Measurements from ENCODE around the gene FOXL3. TPM values are rescaled to one million over a fixed set of nuclear protein-coding genes. Genes with fewer than 3 reads are reported as not detected.

The FOXL3 gene
- total RNA-seq, 1 donor from 2014 or later = not detected

DNA sequence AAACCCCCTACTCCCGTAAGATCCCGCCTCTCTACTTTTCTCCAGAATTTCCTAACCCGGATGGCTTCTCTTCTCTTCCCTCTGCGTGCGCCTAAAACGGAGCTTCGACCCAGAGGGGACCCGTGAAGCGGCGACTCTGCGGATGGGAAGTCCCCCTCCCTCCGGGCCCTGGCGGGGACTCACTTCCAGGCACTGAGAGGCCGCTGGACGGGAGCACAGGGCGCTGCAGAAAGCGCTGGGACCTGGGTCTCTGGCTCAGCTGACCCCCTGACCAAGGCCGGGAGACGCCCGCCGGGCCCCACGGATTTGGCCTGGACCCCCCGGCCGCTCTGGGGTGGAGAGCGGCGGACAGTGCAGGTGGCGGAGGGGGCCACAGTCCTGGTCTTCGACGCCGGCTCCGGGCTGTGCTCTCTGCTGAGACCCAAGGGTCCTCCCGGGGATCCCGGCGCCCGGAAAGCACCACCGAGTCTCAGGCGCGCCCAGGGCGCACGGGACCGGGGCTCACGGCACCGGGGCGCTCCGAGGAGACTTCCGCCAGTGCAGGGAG lies 688 bp upstream of the FOXL3 start:
- TF ChIP-seq, protein P1, sequence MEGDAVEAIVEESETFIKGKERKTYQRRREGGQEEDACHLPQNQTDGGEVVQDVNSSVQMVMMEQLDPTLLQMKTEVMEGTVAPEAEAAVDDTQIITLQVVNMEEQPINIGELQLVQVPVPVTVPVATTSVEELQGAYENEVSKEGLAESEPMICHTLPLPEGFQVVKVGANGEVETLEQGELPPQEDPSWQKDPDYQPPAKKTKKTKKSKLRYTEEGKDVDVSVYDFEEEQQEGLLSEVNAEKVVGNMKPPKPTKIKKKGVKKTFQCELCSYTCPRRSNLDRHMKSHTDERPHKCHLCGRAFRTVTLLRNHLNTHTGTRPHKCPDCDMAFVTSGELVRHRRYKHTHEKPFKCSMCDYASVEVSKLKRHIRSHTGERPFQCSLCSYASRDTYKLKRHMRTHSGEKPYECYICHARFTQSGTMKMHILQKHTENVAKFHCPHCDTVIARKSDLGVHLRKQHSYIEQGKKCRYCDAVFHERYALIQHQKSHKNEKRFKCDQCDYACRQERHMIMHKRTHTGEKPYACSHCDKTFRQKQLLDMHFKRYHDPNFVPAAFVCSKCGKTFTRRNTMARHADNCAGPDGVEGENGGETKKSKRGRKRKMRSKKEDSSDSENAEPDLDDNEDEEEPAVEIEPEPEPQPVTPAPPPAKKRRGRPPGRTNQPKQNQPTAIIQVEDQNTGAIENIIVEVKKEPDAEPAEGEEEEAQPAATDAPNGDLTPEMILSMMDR (IDR thresholded peaks at IDR 0.05) = no peak
- Histone ChIP-seq H3K27ac (no peak overlapping the region), H3K27me3 (peaks cover 51% of the 10 kb centered on the region), H3K4me3 (no peak overlapping the region), H3K9me3 (no peaks in the 10 kb centered on the region), H3K36me3 (no peaks in the 10 kb centered on the region), H3K4me1 (no peaks in the 10 kb centered on the region)
- peak; percentile 40 for DNase-seq
- ATAC-seq = no peak
- intact Hi-C loops (cut with DNase I) = no loop called here

DNA sequence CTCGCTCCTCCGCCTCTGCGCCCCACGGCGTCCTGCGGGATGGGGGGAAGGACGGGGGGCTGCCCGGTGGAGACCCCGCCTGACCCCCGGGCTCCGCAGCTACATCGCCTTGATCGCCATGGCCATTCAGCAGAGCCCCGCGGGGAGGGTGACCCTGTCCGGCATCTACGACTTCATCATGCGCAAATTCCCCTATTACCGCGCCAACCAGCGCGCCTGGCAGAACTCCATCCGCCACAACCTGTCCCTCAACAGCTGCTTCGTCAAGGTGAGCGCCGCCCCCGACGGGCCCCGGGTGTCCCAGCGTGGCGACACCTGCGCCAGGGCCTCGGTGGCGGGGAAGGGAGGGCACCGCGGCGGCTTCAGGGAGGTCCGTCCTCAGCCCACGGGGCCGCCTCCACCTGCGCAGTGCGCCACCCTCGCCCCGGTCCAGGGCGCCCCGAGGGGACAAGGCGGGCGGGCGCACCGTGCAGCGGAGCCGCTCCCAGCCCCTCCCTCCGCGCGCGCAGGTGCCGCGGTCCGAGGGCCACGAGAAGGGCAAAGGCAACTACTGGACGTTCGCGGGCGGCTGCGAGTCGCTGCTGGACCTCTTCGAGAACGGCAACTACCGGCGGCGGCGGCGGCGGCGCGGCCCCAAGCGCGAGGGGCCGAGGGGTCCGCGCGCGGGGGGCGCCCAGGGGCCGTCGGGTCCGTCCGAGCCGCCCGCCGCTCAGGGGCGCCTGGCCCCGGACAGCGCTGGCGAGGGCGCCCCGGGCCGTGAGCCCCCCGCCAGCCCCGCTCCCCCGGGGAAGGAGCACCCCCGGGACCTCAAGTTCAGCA lies 793 bp downstream of the FOXL3 start:
- ATAC-seq = no peak
- Histone ChIP-seq H3K36me3 (no peaks in the 10 kb centered on the region), H3K4me3 (no peak overlapping the region), H3K27ac (no peak overlapping the region), H3K9me3 (no peaks in the 10 kb centered on the region), H3K4me1 (no peaks in the 10 kb centered on the region), H3K27me3 (peaks cover 55% of the 10 kb centered on the region)
- DNase-seq = peak; percentile 63
- TF ChIP-seq, protein P1 (IDR thresholded peaks at IDR 0.05) = no peak
- intact Hi-C loops (cut with DNase I) = no loop called here

DNA sequence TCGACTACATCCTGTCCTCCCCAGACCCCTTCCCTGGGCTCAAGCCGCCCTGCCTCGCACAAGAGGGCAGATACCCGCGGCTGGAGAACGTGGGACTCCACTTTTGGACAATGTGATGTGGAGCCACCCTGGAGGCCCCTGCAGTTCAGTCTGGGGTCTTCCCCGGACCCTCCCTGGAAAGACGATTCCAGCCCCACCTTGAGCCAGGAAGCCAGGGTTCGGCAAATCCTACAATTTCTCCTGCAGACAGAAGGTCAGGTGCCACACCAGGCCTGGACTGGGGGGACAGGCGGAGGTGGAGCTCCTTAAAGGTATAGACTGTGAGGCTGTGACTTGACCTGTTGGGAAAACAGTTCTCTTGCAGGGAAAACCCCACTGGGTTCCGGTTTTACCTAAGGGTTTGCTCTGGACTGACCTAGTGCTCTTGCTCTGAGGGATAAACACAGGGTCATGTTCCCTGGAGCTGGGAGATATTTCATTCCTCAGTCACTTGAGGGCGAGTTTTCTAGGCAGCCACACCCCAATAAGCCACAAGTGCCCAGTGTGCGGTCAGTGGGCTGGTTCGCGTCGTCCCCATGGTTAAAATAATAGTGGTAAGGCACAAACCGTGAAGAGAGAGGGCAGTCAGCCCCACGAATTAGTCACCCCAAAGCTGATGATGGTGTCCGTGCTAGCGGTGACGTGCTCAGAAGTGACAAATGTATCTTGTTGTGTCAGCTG lies 1.6 kb downstream of the FOXL3 start:
- ATAC-seq = peak; percentile 59
- peaks cover 55% of the 10 kb centered on the region for H3K27me3 ChIP-seq
- H3K4me3 ChIP-seq = no peak overlapping the region
- H3K27ac ChIP-seq = no peak overlapping the region
- no peaks in the 10 kb centered on the region for H3K36me3 ChIP-seq
- TF ChIP-seq, protein P1 (IDR thresholded peaks at IDR 0.05) = no peak
- intact Hi-C loops (cut with DNase I) = no loop called here
- H3K9me3 ChIP-seq = no peaks in the 10 kb centered on the region
- peak; percentile 64 for DNase-seq
- no peaks in the 10 kb centered on the region for H3K4me1 ChIP-seq

DNA sequence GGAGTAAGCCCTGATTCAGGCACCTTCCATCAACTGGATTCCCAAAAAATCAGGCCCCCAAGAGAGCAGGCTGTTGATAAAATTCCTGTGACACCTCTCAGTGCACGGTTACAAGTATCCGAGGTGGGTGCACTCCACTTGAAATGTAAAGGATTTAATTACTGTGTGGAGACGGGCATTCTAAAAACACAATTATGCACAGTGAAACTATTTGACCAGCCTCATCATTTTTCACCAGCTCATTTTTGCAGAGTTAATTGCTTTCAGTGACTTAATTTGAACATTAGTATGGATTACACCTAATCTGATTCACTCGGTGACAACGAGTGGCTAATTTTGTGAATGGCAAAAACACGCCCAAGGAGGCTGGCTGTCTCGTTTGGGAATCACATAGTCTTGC lies 2.3 kb downstream of the FOXL3 start:
- Histone ChIP-seq H3K9me3 (no peaks in the 10 kb centered on the region), H3K4me1 (no peaks in the 10 kb centered on the region), H3K27ac (no peak overlapping the region), H3K36me3 (no peaks in the 10 kb centered on the region), H3K27me3 (peaks cover 55% of the 10 kb centered on the region), H3K4me3 (no peak overlapping the region)
- TF ChIP-seq, protein P1 (IDR thresholded peaks at IDR 0.05) = no peak
- ATAC-seq (no peak), DNase-seq (no peak)
- intact Hi-C loops (cut with DNase I) = no loop called here

DNA sequence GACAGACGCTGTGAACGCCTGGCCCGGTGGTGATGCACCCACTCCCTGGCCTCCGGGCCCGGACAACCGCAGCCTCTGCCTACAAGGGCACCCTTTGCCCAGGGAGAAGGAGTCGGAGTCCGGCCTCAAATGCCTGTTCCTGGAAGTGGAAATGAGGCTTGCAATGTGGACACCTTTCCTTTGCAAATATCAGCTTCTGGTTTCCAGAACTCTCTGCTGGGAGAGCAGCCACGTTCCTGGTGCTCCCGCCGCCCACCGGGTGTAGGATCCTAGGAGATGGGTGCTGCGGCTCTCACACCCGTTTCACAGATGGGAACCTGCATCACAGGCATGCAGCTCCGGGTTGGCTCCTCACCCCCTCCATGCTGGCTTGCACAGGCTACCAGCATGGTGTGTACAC lies 2.9 kb downstream of the FOXL3 start:
- intact Hi-C loops (cut with DNase I) = no loop called here
- H3K27me3 ChIP-seq = peaks cover 55% of the 10 kb centered on the region
- no peak overlapping the region for H3K27ac ChIP-seq
- no peaks in the 10 kb centered on the region for H3K4me1 ChIP-seq
- DNase-seq (peak; percentile 48), ATAC-seq (no peak)
- no peaks in the 10 kb centered on the region for H3K36me3 ChIP-seq
- H3K4me3 ChIP-seq = no peak overlapping the region
- H3K9me3 ChIP-seq = no peaks in the 10 kb centered on the region
- TF ChIP-seq, protein P1 (IDR thresholded peaks at IDR 0.05) = no peak
